ENCODE data around the gene UBE2E3. TPM values are rescaled to one million over a fixed set of nuclear protein-coding genes. Genes with fewer than 3 reads are reported as not detected.
"Not testable (repeated sequence)": the region's sequence is repeated elsewhere in the genome, so short reads cannot be mapped to it uniquely, and the experiment has no call there.

Gene UBE2E3
- total and polyA plus RNA-seq, 4 donors: 21.3 to 51.5 (median 32.0) TPM

DNA sequence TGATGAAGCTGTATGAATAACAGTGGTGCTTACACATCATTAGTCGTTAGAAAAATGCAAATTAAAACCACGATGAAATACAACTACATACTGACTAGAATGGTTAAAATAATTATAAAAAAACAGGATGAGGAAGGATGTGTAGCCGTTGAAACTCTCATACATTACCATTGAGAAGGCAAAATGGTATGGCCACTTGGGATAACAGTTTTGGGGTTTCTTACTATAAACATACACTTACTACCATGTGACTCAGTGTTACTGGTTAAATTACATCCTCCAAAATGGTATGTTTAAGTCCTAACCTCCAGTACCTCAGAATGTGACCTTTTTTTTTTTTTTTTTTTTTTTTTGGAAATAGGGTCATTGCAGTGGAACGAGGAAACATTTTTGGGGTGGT lies 58.4 kb downstream of the UBE2E3 start:
- no peak overlapping the region for H3K27ac ChIP-seq (ENCODE audit: low read depth in 1 of 2, low read length in 2 of 2)
- TF ChIP-seq FOXA1 (IDR thresholded peaks at IDR 0.05) (no peak), HNF4G (IDR thresholded peaks at IDR 0.05) (no peak), SP1 (IDR thresholded peaks at IDR 0.05) (no peak), RXRA (IDR thresholded peaks at IDR 0.05) (no peak), NR2F2 (IDR thresholded peaks at IDR 0.05) (no peak), JUND (IDR thresholded peaks at IDR 0.05) (no peak), HNF4A (conservative IDR thresholded peaks at IDR 0.05) (no peak), GABPA (IDR thresholded peaks at IDR 0.05 in 1 of 2, conservative IDR thresholded peaks at IDR 0.05 in 1 of 2) (no peak), YY1 (IDR thresholded peaks at IDR 0.05) (no peak), FOXA2 (IDR thresholded peaks at IDR 0.05) (no peak), EGR1 (IDR thresholded peaks at IDR 0.05; ENCODE audit: low read depth in 2 of 2) (no peak), RAD21 (IDR thresholded peaks at IDR 0.05) (no peak), TAF1 (conservative IDR thresholded peaks at IDR 0.05) (no peak)
- TF ChIP-seq, protein P1, sequence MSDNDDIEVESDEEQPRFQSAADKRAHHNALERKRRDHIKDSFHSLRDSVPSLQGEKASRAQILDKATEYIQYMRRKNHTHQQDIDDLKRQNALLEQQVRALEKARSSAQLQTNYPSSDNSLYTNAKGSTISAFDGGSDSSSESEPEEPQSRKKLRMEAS (IDR thresholded peaks at IDR 0.05): no peak
- TF ChIP-seq, protein P2, sequence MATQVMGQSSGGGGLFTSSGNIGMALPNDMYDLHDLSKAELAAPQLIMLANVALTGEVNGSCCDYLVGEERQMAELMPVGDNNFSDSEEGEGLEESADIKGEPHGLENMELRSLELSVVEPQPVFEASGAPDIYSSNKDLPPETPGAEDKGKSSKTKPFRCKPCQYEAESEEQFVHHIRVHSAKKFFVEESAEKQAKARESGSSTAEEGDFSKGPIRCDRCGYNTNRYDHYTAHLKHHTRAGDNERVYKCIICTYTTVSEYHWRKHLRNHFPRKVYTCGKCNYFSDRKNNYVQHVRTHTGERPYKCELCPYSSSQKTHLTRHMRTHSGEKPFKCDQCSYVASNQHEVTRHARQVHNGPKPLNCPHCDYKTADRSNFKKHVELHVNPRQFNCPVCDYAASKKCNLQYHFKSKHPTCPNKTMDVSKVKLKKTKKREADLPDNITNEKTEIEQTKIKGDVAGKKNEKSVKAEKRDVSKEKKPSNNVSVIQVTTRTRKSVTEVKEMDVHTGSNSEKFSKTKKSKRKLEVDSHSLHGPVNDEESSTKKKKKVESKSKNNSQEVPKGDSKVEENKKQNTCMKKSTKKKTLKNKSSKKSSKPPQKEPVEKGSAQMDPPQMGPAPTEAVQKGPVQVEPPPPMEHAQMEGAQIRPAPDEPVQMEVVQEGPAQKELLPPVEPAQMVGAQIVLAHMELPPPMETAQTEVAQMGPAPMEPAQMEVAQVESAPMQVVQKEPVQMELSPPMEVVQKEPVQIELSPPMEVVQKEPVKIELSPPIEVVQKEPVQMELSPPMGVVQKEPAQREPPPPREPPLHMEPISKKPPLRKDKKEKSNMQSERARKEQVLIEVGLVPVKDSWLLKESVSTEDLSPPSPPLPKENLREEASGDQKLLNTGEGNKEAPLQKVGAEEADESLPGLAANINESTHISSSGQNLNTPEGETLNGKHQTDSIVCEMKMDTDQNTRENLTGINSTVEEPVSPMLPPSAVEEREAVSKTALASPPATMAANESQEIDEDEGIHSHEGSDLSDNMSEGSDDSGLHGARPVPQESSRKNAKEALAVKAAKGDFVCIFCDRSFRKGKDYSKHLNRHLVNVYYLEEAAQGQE (IDR thresholded peaks at IDR 0.05): no peak
- TF ChIP-seq, protein P3, sequence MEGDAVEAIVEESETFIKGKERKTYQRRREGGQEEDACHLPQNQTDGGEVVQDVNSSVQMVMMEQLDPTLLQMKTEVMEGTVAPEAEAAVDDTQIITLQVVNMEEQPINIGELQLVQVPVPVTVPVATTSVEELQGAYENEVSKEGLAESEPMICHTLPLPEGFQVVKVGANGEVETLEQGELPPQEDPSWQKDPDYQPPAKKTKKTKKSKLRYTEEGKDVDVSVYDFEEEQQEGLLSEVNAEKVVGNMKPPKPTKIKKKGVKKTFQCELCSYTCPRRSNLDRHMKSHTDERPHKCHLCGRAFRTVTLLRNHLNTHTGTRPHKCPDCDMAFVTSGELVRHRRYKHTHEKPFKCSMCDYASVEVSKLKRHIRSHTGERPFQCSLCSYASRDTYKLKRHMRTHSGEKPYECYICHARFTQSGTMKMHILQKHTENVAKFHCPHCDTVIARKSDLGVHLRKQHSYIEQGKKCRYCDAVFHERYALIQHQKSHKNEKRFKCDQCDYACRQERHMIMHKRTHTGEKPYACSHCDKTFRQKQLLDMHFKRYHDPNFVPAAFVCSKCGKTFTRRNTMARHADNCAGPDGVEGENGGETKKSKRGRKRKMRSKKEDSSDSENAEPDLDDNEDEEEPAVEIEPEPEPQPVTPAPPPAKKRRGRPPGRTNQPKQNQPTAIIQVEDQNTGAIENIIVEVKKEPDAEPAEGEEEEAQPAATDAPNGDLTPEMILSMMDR (IDR thresholded peaks at IDR 0.05; ENCODE audit: low read depth, low read length, missing input control): no peak
- TF ChIP-seq, protein P4, sequence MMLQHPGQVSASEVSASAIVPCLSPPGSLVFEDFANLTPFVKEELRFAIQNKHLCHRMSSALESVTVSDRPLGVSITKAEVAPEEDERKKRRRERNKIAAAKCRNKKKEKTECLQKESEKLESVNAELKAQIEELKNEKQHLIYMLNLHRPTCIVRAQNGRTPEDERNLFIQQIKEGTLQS (IDR thresholded peaks at IDR 0.05): no peak
- TF ChIP-seq, protein P5, sequence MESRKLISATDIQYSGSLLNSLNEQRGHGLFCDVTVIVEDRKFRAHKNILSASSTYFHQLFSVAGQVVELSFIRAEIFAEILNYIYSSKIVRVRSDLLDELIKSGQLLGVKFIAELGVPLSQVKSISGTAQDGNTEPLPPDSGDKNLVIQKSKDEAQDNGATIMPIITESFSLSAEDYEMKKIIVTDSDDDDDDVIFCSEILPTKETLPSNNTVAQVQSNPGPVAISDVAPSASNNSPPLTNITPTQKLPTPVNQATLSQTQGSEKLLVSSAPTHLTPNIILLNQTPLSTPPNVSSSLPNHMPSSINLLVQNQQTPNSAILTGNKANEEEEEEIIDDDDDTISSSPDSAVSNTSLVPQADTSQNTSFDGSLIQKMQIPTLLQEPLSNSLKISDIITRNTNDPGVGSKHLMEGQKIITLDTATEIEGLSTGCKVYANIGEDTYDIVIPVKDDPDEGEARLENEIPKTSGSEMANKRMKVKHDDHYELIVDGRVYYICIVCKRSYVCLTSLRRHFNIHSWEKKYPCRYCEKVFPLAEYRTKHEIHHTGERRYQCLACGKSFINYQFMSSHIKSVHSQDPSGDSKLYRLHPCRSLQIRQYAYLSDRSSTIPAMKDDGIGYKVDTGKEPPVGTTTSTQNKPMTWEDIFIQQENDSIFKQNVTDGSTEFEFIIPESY (IDR thresholded peaks at IDR 0.05): no peak
- no peak overlapping the region for H3K4me3 ChIP-seq (ENCODE audit: low read depth in 1 of 3, low read length in 3 of 3)
- H3K9ac ChIP-seq (ENCODE audit: low read depth in 1 of 2, low read length in 2 of 2): no peak overlapping the region
- H3K36me3 ChIP-seq (ENCODE audit: control insufficient read depth in 4 of 4, insufficient read depth in 3 of 4, low read depth in 1 of 4, low read length in 3 of 4): no peaks in the 10 kb centered on the region
- no peak for DNase-seq (ENCODE audit: low spot score)
- H3K4me1 ChIP-seq (ENCODE audit: control insufficient read depth in 4 of 4, insufficient read depth in 4 of 4, low read length in 3 of 4): no peaks in the 10 kb centered on the region
- 96% methylated on average over 4 of the region's 4 CpGs for WGBS
- H3K9me3 ChIP-seq (ENCODE audit: control insufficient read depth in 4 of 4, low read length in 3 of 4): no peaks in the 10 kb centered on the region
- H3K27me3 ChIP-seq (ENCODE audit: control insufficient read depth in 4 of 4, insufficient read depth in 4 of 4, low read length in 3 of 4): no peaks in the 10 kb centered on the region

DNA sequence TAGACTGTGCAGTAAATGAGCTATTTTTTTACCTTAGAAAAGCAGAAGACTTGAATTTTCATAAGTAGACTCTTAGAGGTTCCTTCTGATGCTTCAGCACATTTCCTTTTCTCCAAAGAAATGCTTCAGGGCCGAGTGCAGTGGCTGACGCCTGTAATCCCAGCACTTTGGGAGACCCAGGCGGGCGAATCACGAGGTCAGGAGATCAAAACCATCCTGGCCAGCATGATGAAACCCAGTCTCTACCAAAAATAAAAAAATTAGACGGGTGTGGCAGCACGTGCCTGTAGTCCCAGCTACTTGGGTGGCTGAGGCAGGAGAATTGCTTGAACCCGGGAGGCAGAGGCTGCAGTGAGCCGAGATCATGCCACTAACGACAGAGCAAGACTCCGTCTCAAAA lies 60.4 kb downstream of the UBE2E3 start:
- 97% methylated on average over 11 of the region's 11 CpGs for WGBS
- not testable (repeated sequence) for H3K4me3 ChIP-seq (ENCODE audit: low read depth in 1 of 3, low read length in 3 of 3); H3K27ac ChIP-seq (ENCODE audit: low read depth in 1 of 2, low read length in 2 of 2); DNase-seq (ENCODE audit: low spot score); H3K4me1 ChIP-seq (ENCODE audit: control insufficient read depth in 4 of 4, insufficient read depth in 4 of 4, low read length in 3 of 4); H3K27me3 ChIP-seq (ENCODE audit: control insufficient read depth in 4 of 4, insufficient read depth in 4 of 4, low read length in 3 of 4); H3K9ac ChIP-seq (ENCODE audit: low read depth in 1 of 2, low read length in 2 of 2); H3K36me3 ChIP-seq (ENCODE audit: control insufficient read depth in 4 of 4, insufficient read depth in 3 of 4, low read depth in 1 of 4, low read length in 3 of 4); H3K9me3 ChIP-seq (ENCODE audit: control insufficient read depth in 4 of 4, low read length in 3 of 4)

Data from liver (tissue), 9 donors.